HL-60/S4 treated with phorbol 12-myristate 13-acetate at 8.2 ng/mL for 4 days and 3 days (cell line): ENCODE measurements around the gene PTGR3.

Experiments
- in situ Hi-C: fragments of 300-500 bp; cut with MboI; formaldehyde crosslinking; loops from 2 replicates; pipeline ENCODE4 v1.15.0; 2022; ENCODE audit warnings: low sequenced_read_pairs

Gene PTGR3

DNA sequence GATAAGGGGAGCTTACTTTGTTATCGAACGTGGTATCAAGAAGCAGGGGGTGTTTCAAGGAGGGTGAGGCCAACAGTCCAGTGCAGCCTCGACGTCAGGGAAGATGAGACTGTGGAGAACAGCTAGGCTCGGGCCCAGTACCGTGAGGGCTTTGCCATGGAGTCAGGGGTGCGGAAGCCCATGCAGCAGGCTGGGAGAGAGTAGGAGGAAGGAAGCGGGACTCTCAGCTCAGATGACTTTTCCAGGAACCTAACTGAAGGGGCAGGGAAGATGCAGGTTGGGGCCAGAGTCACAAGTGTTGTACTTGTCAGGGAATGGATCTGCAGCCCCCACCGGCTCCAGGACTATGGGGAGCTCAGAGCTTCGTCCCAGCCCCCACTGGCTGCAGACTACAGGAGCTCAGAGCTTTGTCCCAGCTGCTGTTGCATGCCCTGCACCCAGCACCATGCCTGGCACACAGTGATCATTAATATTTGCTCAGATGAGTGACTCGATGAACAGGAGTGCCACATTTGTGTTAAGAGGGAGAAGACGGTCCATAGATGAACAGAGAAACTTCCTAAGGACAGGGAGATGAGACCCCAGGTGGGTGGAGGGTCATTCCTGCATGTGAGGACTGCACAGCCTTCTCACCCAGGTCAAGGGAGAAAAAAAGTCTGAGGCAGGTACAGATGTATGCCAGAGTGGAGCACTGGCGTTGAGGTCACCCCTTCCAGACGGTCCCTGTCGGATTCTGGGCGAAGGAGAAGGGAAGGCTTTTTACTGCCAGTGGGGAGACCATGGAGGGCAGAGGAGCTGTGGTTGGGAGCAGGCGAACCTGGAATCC, 36.4 kb downstream of the PTGR3 start:
- in situ Hi-C loops, result no loop called here

DNA sequence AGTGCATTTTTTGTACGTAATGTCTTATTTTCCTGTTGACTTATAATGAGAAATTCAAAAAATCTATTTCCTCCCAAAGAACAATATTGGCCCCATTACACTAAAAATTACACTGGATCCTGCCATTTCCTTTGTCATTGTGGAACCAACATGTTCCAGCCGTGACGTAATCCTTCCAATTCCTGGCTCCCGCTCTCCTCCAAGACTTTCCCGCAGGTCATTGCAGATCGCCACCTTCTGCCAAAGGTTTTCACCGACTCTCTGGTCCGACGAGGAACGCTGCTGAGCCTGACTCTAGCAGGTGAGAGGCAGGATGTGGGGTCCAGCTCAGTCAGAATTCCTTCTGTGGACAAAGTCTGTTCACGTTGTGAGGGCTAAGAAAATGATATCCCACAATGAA, 38.0 kb downstream of the PTGR3 start:
- in situ Hi-C loops, result no loop called here

- in situ Hi-C loops, result no loop called here
Observed at GRCh38 chr18:75170022-75170789, 38.7 kb downstream of the PTGR3 start.

DNA sequence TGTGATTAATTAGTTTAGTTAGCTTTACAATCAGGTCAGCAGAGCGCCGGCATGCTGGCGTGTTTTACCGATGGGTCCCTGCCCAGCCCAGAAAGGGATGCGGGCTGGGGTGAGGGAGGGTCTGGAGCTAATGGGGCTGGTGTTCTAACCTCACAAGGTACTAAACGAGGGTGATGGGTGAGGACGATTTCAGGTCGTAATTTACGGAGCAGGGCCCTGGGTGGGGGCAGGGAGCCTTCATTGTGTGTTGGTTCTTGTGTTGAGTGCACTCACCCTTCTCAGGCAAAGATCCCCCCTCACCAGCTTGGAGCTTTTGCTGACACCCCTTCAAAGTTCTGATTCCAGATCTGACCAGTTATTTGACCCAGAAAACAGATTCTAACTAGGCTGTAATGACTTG, 39.5 kb downstream of the PTGR3 start:
- in situ Hi-C loops, result no loop called here

DNA sequence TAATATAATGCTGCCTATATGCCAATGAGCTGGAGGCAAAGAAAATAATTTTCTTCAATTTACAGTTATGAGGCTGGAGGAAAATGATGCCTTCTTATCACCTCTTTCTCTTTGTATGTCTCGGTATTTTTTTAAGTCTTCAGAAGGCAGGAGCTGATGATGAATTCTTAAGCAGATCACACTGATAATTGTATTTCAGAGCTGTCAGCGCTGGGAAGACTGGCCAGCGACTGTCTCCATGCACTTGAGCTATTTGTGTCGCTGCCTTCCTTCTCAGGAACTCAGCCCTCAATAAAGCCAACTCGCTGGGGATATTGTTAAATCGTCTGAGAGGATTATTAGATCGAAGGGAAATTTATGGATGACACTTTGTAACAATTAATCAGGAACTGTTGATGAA, 40.3 kb downstream of the PTGR3 start:
- in situ Hi-C loops, result no loop called here

GRCh38 chr18:75167759-75168618, 41.0 kb downstream of the PTGR3 start:
- in situ Hi-C loops, result no loop called here

- in situ Hi-C loops, result no loop called here
Observed at GRCh38 chr18:75167137-75167536, 41.8 kb downstream of the PTGR3 start.

DNA sequence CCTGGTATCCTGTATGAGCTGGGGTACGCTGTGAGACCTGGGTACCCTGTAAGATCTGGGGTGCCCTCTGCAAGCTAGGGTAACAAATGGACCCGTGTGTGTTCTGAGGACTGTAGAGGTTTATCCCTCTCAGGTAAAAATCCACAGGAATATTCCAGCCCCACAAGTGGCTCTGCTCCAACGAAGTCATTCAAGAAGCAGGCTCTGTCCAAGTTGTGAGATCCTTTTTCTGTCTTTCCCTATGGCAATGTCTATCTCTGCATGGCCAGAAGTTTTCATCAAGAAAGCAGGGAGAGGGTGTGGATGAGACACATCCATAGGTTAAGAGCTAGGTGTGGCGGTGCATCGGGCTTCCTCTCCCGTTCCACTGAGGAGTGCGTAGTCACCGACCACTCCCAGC, 43.0 kb downstream of the PTGR3 start:
- in situ Hi-C loops, result no loop called here

- in situ Hi-C loops, result no loop called here
Observed at GRCh38 chr18:75164479-75164878, 44.5 kb downstream of the PTGR3 start.

- in situ Hi-C loops, result no loop called here
Observed at GRCh38 chr18:75163736-75164135, 45.2 kb downstream of the PTGR3 start.

GRCh38 chr18:75162978-75163377, 46.0 kb downstream of the PTGR3 start:
- in situ Hi-C loops, result no loop called here

GRCh38 chr18:75162467-75162866, 46.5 kb downstream of the PTGR3 start:
- in situ Hi-C loops, result no loop called here

GRCh38 chr18:75161256-75162028, 47.5 kb downstream of the PTGR3 start:
- in situ Hi-C loops, result no loop called here

- in situ Hi-C loops, result no loop called here
Observed at GRCh38 chr18:75160364-75160763, 48.6 kb downstream of the PTGR3 start.

- in situ Hi-C loops, result no loop called here
Observed at GRCh38 chr18:75159646-75160356, 49.1 kb downstream of the PTGR3 start.

DNA sequence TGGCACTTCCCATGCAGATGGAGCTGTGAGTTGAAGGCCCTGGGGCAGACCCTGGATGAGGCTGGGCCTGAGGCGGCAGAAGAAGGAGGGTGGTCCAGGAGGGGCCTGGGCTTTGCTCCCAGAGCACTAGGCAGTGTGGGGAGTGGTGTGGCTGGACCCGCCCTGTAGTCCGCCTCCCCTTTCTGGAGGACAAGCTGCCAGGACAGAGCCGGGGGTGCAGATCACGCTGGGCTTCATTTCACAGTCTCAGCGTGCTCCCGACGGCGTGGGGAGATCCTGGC, 49.8 kb downstream of the PTGR3 start:
- in situ Hi-C loops, result no loop called here
